Measurements from ENCODE around the gene PPDPF.

PPDPF gene

GRCh38 chr20:63472862-63473390 lies 47.6 kb upstream of the PPDPF start:
- Histone ChIP-seq H3K27me3 (ENCODE audit: insufficient read depth, low read depth) (peaks cover 84% of the 10 kb centered on the region), H3K4me2 (no peak overlapping the region), H3K9ac (no peak overlapping the region), H3K27ac (no peak overlapping the region), H3K79me2 (ENCODE audit: insufficient read depth, low read depth) (no peaks in the 10 kb centered on the region), H4K20me1 (ENCODE audit: insufficient read depth) (no peaks in the 10 kb centered on the region), H3K4me3 (IDR thresholded peaks at IDR 0.05; ENCODE audit: insufficient read depth, low read depth, low read length) (no peak overlapping the region), H3K4me1 (ENCODE audit: low read depth, poor library complexity, severe bottlenecking) (no peaks in the 10 kb centered on the region), H2AFZ (ENCODE audit: low read depth) (no peak overlapping the region), H3K36me3 (ENCODE audit: insufficient read depth) (no peaks in the 10 kb centered on the region)
- TF ChIP-seq CTCF (conservative IDR thresholded peaks at IDR 0.05; ENCODE audit: low read depth, low read length), result no peak

GRCh38 chr20:63473555-63474449 lies 46.8 kb upstream of the PPDPF start:
- H3K36me3 ChIP-seq (ENCODE audit: insufficient read depth), result no peaks in the 10 kb centered on the region
- H2AFZ ChIP-seq (ENCODE audit: low read depth), result no peak overlapping the region
- H4K20me1 ChIP-seq (ENCODE audit: insufficient read depth), result no peaks in the 10 kb centered on the region
- no peak for TF ChIP-seq CTCF (conservative IDR thresholded peaks at IDR 0.05; ENCODE audit: low read depth, low read length)
- no peaks in the 10 kb centered on the region for H3K4me1 ChIP-seq (ENCODE audit: low read depth, poor library complexity, severe bottlenecking)
- H3K4me3 ChIP-seq (IDR thresholded peaks at IDR 0.05; ENCODE audit: insufficient read depth, low read depth, low read length), result no peak overlapping the region
- no peak overlapping the region for H3K4me2 ChIP-seq
- no peak overlapping the region for H3K27ac ChIP-seq
- H3K79me2 ChIP-seq (ENCODE audit: insufficient read depth, low read depth), result no peaks in the 10 kb centered on the region
- no peak overlapping the region for H3K9ac ChIP-seq
- peaks cover 84% of the 10 kb centered on the region for H3K27me3 ChIP-seq (ENCODE audit: insufficient read depth, low read depth)

GRCh38 chr20:63475209-63475608 lies 45.4 kb upstream of the PPDPF start:
- Histone ChIP-seq H3K27ac (no peak overlapping the region), H3K9ac (no peak overlapping the region), H3K4me1 (ENCODE audit: low read depth, poor library complexity, severe bottlenecking) (no peaks in the 10 kb centered on the region), H3K4me3 (IDR thresholded peaks at IDR 0.05; ENCODE audit: insufficient read depth, low read depth, low read length) (no peak overlapping the region), H4K20me1 (ENCODE audit: insufficient read depth) (no peaks in the 10 kb centered on the region), H3K36me3 (ENCODE audit: insufficient read depth) (no peaks in the 10 kb centered on the region), H2AFZ (ENCODE audit: low read depth) (no peak overlapping the region), H3K4me2 (no peak overlapping the region), H3K27me3 (ENCODE audit: insufficient read depth, low read depth) (peaks cover 84% of the 10 kb centered on the region), H3K79me2 (ENCODE audit: insufficient read depth, low read depth) (no peaks in the 10 kb centered on the region)
- no peak for TF ChIP-seq CTCF (conservative IDR thresholded peaks at IDR 0.05; ENCODE audit: low read depth, low read length)

- H4K20me1 ChIP-seq (ENCODE audit: insufficient read depth), result no peaks in the 10 kb centered on the region
- H3K27me3 ChIP-seq (ENCODE audit: insufficient read depth, low read depth), result peaks cover 92% of the 10 kb centered on the region
- H3K4me1 ChIP-seq (ENCODE audit: low read depth, poor library complexity, severe bottlenecking), result peaks cover under 1% of the 10 kb centered on the region
- no peaks in the 10 kb centered on the region for H3K36me3 ChIP-seq (ENCODE audit: insufficient read depth)
- no peak for TF ChIP-seq CTCF (conservative IDR thresholded peaks at IDR 0.05; ENCODE audit: low read depth, low read length)
- no peak overlapping the region for H3K9ac ChIP-seq
- no peak overlapping the region for H2AFZ ChIP-seq (ENCODE audit: low read depth)
- no peak overlapping the region for H3K4me3 ChIP-seq (IDR thresholded peaks at IDR 0.05; ENCODE audit: insufficient read depth, low read depth, low read length)
- no peak overlapping the region for H3K27ac ChIP-seq
- no peak overlapping the region for H3K4me2 ChIP-seq
- no peaks in the 10 kb centered on the region for H3K79me2 ChIP-seq (ENCODE audit: insufficient read depth, low read depth)
Measured at GRCh38 chr20:63477061-63477616, 43.4 kb upstream of the PPDPF start.
